ENCODE measurements around the gene RFX1.
A peak's percentile ranks its signal among the peaks of the same experiment; 100 is the strongest.
"Not testable (repeated sequence)": the region's sequence is repeated elsewhere in the genome, so short reads cannot be mapped to it uniquely, and the experiment has no call there.

Gene RFX1

GRCh38 chr19:14006085-14006765, at the start of gene RFX1:
TSS of gene RFX1 (minus strand) at chr19:14006320. CDS start at chr19:13993843, 12,477 bp downstream.
- DNase-seq (ENCODE audit: low read depth): peak; percentile 100

GRCh38 chr19:14055396-14055795, 49.3 kb upstream of the RFX1 start:
- no peak for DNase-seq (ENCODE audit: low read depth)

GRCh38 chr19:14054721-14055120, 48.6 kb upstream of the RFX1 start:
- DNase-seq (ENCODE audit: low read depth): no peak

- DNase-seq (ENCODE audit: low read depth): no peak
Observed at GRCh38 chr19:14054099-14054498, 48.0 kb upstream of the RFX1 start.

GRCh38 chr19:14053500-14053899, 47.4 kb upstream of the RFX1 start:
- DNase-seq (ENCODE audit: low read depth): no peak

- DNase-seq (ENCODE audit: low read depth): no peak
Observed at GRCh38 chr19:14053032-14053431, 46.9 kb upstream of the RFX1 start.

GRCh38 chr19:14052470-14052869, 46.4 kb upstream of the RFX1 start:
- no peak for DNase-seq (ENCODE audit: low read depth)

- no peak for DNase-seq (ENCODE audit: low read depth)
Observed at GRCh38 chr19:14051980-14052379, 45.9 kb upstream of the RFX1 start.

GRCh38 chr19:14050961-14051360, 44.8 kb upstream of the RFX1 start:
- not testable (repeated sequence) for DNase-seq (ENCODE audit: low read depth)

GRCh38 chr19:14050512-14050911, 44.4 kb upstream of the RFX1 start:
- no peak for DNase-seq (ENCODE audit: low read depth)

- peak; percentile 64 for DNase-seq (ENCODE audit: low read depth)
Observed at GRCh38 chr19:14048443-14049153, 42.5 kb upstream of the RFX1 start.

- not testable (repeated sequence) for DNase-seq (ENCODE audit: low read depth)
Observed at GRCh38 chr19:14047866-14048265, 41.7 kb upstream of the RFX1 start.

GRCh38 chr19:14042659-14043608, 36.8 kb upstream of the RFX1 start:
- DNase-seq (ENCODE audit: low read depth): not testable (repeated sequence)

GRCh38 chr19:14039181-14039580, 33.1 kb upstream of the RFX1 start:
- DNase-seq (ENCODE audit: low read depth): no peak

GRCh38 chr19:14035706-14036105, 29.6 kb upstream of the RFX1 start:
- no peak for DNase-seq (ENCODE audit: low read depth)

GRCh38 chr19:14035159-14035558, 29.0 kb upstream of the RFX1 start:
- not testable (repeated sequence) for DNase-seq (ENCODE audit: low read depth)

GRCh38 chr19:14033946-14034345, 27.8 kb upstream of the RFX1 start:
- no peak for DNase-seq (ENCODE audit: low read depth)

- peak; percentile 55 for DNase-seq (ENCODE audit: low read depth)
Observed at GRCh38 chr19:14031719-14032480, 25.8 kb upstream of the RFX1 start, which contains the start of gene IL27RA. TSS of gene IL27RA (plus strand) at chr19:14031762. CDS start at chr19:14031873, 111 bp downstream.

GRCh38 chr19:14030997-14031718, 25.0 kb upstream of the RFX1 start:
- DNase-seq (ENCODE audit: low read depth): no peak

- DNase-seq (ENCODE audit: low read depth): no peak
Observed at GRCh38 chr19:14028901-14029300, 22.8 kb upstream of the RFX1 start.
